Measurements from ENCODE around the gene FIGN.

GRCh38 chr2:163751696-163752095, 15.9 kb upstream of the FIGN start:
- TF ChIP-seq, protein P1, sequence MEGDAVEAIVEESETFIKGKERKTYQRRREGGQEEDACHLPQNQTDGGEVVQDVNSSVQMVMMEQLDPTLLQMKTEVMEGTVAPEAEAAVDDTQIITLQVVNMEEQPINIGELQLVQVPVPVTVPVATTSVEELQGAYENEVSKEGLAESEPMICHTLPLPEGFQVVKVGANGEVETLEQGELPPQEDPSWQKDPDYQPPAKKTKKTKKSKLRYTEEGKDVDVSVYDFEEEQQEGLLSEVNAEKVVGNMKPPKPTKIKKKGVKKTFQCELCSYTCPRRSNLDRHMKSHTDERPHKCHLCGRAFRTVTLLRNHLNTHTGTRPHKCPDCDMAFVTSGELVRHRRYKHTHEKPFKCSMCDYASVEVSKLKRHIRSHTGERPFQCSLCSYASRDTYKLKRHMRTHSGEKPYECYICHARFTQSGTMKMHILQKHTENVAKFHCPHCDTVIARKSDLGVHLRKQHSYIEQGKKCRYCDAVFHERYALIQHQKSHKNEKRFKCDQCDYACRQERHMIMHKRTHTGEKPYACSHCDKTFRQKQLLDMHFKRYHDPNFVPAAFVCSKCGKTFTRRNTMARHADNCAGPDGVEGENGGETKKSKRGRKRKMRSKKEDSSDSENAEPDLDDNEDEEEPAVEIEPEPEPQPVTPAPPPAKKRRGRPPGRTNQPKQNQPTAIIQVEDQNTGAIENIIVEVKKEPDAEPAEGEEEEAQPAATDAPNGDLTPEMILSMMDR (conservative IDR thresholded peaks at IDR 0.05; ENCODE audit: low read depth, low read length), result no peak
- TF ChIP-seq SMC3 (IDR thresholded peaks at IDR 0.05; ENCODE audit: low read depth, low read length), result no peak

All from IMR-90 (cell line).